K562 (cell line): ENCODE results near the gene RXRA.

Experiments used
- NRF1 ChIP-seq, 2 experiments: fragments of 450-650 bp; IDR thresholded peaks in 1 of 2; conservative IDR thresholded peaks in 1 of 2; 2 replicates each; pipeline ENCODE4 v1.6.1; 2014; ENCODE audit warnings: mild to moderate bottlenecking in 2 of 2
- SPI1 ChIP-seq: IDR thresholded peaks from 2 replicates; pipeline ENCODE4 v1.6.1; 2011; ENCODE audit warnings: low read depth, low read length, control low read depth, borderline replicate concordance
- STAT5B ChIP-seq: fragments of 250-450 bp; sonication (Bioruptor Pico); IDR thresholded peaks from 2 replicates; pipeline ENCODE4 v1.8.0; 2021; ENCODE audit warnings: mild to moderate bottlenecking, inconsistent platforms
- YY1 ChIP-seq, 3 experiments: IDR thresholded peaks; 2 replicates each; pipeline ENCODE4 v1.6.1; 2011; ENCODE audit warnings: low read length in 2 of 3, mild to moderate bottlenecking in 2 of 3, moderate library complexity in 2 of 3, borderline replicate concordance in 1 of 3, control low read depth in 1 of 3, low read depth in 1 of 3; ENCODE audit not compliant: insufficient read depth in 3 of 3, insufficient replicate concordance in 2 of 3, control insufficient read depth in 1 of 3, insufficient read length in 1 of 3; ENCODE audit errors: extremely low read depth in 1 of 3
- TF ChIP-seq, protein P1 (sequence below), 3 experiments: IDR thresholded peaks in 2 of 3; conservative IDR thresholded peaks in 1 of 3; 2 replicates each; pipeline ENCODE4 v1.5.1; 2011 to 2012; ENCODE audit warnings: low read length in 3 of 3, mild to moderate bottlenecking in 3 of 3, control low read depth in 2 of 3, improper control_type of control experiment in 1 of 3, inconsistent platforms in 1 of 3, low read depth in 1 of 3, mixed read lengths in 1 of 3, moderate library complexity in 1 of 3; ENCODE audit not compliant: insufficient read depth in 2 of 3
- TF ChIP-seq, protein P2 (sequence below), 2 experiments: fragments of 450-650 bp; formaldehyde crosslinking in 1 of 2; IDR thresholded peaks; 2 replicates each; pipeline versions ENCODE4 v1.4.0 to v1.6.1; 2014 to 2020; ENCODE audit warnings: mild to moderate bottlenecking in 2 of 2, borderline replicate concordance in 1 of 2, low read depth in 1 of 2
- TF ChIP-seq, protein P3 (sequence below), 3 experiments: fragments of 200-800 bp in 1 of 3; sonication (Bioruptor generic) in 1 of 3; sonication (generic) in 1 of 3; formaldehyde crosslinking in 1 of 3; IDR thresholded peaks; 2 replicates each; pipeline versions ENCODE4 v1.6.1 to v1.8.0; 2016 to 2022; ENCODE audit warnings: mild to moderate bottlenecking in 2 of 3, missing compliant biosample characterization in 2 of 3, missing genetic modification characterization in 2 of 3, missing genetic modification reagents in 1 of 3
- TF ChIP-seq, protein P4 (sequence below): sonication (generic); formaldehyde crosslinking; IDR thresholded peaks from 2 replicates; pipeline ENCODE4 v1.8.0; 2023; ENCODE audit warnings: missing genetic modification reagents, mild to moderate bottlenecking, borderline replicate concordance

DNA sequence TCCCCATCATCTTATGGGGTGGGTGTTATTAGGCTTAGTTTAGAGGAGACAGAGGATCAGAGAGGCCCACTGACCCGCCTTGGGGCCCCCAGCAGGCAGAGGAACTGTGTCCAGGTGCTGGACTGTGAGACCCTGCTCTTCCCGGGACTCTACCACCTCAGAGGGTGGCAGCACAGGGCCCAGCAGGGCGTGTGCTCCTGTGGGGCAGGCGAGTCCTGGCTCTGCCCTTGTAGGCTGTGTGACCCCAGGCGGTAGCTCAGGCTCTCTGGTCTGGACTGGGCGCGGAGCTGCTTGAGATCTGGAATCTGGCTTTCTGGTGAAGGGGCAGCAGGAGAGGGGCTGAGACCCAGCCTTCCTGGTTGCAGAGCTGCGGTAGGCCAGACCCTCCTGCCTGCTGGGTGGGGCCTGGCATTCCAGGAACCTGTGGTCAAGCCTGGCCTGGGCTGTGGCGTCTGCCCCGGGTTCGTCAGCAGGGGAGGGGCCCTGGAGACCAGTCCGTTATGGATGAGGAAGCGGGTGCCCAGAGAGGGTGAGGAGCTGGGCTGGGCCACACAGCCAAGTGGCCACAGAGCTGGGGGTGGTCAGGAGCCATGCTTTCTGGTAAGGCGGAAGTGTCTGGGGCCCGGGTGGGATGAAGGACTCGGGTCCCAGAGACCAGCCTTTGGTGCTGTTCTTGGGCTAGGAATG, 46.5 kb downstream of the RXRA start:
- TF ChIP-seq YY1 (IDR thresholded peaks at IDR 0.05; ENCODE audit: borderline replicate concordance in 1 of 3, control insufficient read depth in 1 of 3, extremely low read depth in 1 of 3, insufficient read depth in 3 of 3, insufficient read length in 1 of 3, insufficient replicate concordance in 2 of 3, low read depth in 1 of 3, low read length in 2 of 3) (no peak), SPI1 (no peak), NRF1 (conservative IDR thresholded peaks at IDR 0.05 in 1 of 2, IDR thresholded peaks at IDR 0.05 in 1 of 2) (no peak), STAT5B (CRISPR knock-in tag) (no peak)
- TF ChIP-seq, protein P1, sequence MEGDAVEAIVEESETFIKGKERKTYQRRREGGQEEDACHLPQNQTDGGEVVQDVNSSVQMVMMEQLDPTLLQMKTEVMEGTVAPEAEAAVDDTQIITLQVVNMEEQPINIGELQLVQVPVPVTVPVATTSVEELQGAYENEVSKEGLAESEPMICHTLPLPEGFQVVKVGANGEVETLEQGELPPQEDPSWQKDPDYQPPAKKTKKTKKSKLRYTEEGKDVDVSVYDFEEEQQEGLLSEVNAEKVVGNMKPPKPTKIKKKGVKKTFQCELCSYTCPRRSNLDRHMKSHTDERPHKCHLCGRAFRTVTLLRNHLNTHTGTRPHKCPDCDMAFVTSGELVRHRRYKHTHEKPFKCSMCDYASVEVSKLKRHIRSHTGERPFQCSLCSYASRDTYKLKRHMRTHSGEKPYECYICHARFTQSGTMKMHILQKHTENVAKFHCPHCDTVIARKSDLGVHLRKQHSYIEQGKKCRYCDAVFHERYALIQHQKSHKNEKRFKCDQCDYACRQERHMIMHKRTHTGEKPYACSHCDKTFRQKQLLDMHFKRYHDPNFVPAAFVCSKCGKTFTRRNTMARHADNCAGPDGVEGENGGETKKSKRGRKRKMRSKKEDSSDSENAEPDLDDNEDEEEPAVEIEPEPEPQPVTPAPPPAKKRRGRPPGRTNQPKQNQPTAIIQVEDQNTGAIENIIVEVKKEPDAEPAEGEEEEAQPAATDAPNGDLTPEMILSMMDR (IDR thresholded peaks at IDR 0.05 in 2 of 3, conservative IDR thresholded peaks at IDR 0.05 in 1 of 3; ENCODE audit: insufficient read depth in 2 of 3, low read depth in 1 of 3, low read length in 3 of 3), result no peak
- TF ChIP-seq, protein P2, sequence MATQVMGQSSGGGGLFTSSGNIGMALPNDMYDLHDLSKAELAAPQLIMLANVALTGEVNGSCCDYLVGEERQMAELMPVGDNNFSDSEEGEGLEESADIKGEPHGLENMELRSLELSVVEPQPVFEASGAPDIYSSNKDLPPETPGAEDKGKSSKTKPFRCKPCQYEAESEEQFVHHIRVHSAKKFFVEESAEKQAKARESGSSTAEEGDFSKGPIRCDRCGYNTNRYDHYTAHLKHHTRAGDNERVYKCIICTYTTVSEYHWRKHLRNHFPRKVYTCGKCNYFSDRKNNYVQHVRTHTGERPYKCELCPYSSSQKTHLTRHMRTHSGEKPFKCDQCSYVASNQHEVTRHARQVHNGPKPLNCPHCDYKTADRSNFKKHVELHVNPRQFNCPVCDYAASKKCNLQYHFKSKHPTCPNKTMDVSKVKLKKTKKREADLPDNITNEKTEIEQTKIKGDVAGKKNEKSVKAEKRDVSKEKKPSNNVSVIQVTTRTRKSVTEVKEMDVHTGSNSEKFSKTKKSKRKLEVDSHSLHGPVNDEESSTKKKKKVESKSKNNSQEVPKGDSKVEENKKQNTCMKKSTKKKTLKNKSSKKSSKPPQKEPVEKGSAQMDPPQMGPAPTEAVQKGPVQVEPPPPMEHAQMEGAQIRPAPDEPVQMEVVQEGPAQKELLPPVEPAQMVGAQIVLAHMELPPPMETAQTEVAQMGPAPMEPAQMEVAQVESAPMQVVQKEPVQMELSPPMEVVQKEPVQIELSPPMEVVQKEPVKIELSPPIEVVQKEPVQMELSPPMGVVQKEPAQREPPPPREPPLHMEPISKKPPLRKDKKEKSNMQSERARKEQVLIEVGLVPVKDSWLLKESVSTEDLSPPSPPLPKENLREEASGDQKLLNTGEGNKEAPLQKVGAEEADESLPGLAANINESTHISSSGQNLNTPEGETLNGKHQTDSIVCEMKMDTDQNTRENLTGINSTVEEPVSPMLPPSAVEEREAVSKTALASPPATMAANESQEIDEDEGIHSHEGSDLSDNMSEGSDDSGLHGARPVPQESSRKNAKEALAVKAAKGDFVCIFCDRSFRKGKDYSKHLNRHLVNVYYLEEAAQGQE (IDR thresholded peaks at IDR 0.05; ENCODE audit: borderline replicate concordance), result no peak
- TF ChIP-seq, protein P2 (CRISPR knock-in tag; IDR thresholded peaks at IDR 0.05; ENCODE audit: low read depth), result no peak
- TF ChIP-seq, protein P3, sequence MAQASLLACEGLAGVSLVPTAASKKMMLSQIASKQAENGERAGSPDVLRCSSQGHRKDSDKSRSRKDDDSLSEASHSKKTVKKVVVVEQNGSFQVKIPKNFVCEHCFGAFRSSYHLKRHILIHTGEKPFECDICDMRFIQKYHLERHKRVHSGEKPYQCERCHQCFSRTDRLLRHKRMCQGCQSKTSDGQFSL (CRISPR knock-in tag; IDR thresholded peaks at IDR 0.05), result no peak
- TF ChIP-seq, protein P3 (tag; IDR thresholded peaks at IDR 0.05), result no peak
- TF ChIP-seq, protein P4, sequence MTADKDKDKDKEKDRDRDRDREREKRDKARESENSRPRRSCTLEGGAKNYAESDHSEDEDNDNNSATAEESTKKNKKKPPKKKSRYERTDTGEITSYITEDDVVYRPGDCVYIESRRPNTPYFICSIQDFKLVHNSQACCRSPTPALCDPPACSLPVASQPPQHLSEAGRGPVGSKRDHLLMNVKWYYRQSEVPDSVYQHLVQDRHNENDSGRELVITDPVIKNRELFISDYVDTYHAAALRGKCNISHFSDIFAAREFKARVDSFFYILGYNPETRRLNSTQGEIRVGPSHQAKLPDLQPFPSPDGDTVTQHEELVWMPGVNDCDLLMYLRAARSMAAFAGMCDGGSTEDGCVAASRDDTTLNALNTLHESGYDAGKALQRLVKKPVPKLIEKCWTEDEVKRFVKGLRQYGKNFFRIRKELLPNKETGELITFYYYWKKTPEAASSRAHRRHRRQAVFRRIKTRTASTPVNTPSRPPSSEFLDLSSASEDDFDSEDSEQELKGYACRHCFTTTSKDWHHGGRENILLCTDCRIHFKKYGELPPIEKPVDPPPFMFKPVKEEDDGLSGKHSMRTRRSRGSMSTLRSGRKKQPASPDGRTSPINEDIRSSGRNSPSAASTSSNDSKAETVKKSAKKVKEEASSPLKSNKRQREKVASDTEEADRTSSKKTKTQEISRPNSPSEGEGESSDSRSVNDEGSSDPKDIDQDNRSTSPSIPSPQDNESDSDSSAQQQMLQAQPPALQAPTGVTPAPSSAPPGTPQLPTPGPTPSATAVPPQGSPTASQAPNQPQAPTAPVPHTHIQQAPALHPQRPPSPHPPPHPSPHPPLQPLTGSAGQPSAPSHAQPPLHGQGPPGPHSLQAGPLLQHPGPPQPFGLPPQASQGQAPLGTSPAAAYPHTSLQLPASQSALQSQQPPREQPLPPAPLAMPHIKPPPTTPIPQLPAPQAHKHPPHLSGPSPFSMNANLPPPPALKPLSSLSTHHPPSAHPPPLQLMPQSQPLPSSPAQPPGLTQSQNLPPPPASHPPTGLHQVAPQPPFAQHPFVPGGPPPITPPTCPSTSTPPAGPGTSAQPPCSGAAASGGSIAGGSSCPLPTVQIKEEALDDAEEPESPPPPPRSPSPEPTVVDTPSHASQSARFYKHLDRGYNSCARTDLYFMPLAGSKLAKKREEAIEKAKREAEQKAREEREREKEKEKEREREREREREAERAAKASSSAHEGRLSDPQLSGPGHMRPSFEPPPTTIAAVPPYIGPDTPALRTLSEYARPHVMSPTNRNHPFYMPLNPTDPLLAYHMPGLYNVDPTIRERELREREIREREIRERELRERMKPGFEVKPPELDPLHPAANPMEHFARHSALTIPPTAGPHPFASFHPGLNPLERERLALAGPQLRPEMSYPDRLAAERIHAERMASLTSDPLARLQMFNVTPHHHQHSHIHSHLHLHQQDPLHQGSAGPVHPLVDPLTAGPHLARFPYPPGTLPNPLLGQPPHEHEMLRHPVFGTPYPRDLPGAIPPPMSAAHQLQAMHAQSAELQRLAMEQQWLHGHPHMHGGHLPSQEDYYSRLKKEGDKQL, result no peak
